Measurements from ENCODE around the gene RSL1D1. TPM values are rescaled to one million over a fixed set of nuclear protein-coding genes. Genes with fewer than 3 reads are reported as not detected.
A peak's percentile ranks its signal among the peaks of the same experiment; 100 is the strongest.

Gene RSL1D1
- total and polyA plus RNA-seq, 9 of the 15 experiments (the other 6 are each of a cell fraction or from before 2014, with no cell fraction given): 259 to 753 (median 373) TPM

- TF ChIP-seq MEIS2 (IDR thresholded peaks at IDR 0.05; ENCODE audit: partially characterized antibody) (peak; percentile 6), SRF (CRISPR knock-in tag; IDR thresholded peaks at IDR 0.05) (peak in 1 of 2 experiments; percentile 12; a peak in 1 of 4 replicates), RBFOX2 (IDR thresholded peaks at IDR 0.05; ENCODE audit: low read depth, low read length) (peak; percentile 79), ZBTB49 (CRISPR knock-in tag; IDR thresholded peaks at IDR 0.05; ENCODE audit: borderline replicate concordance) (no peak), HDAC6 (IDR thresholded peaks at IDR 0.05; ENCODE audit: low read depth, low read length) (no peak), HDAC2 (IDR thresholded peaks at IDR 0.05) (peak; percentile 26; the same call in 1 of the 2 replicates), RBM14 (IDR thresholded peaks at IDR 0.05; ENCODE audit: borderline replicate concordance, insufficient read depth, low read depth, low read length) (0 out of 2 replicates have a peak, but pooled peaks have one; percentile 49), E2F8 (IDR thresholded peaks at IDR 0.05; ENCODE audit: low read depth, partially characterized antibody) (no peak), PRMT5 (CRISPR knock-in tag; IDR thresholded peaks at IDR 0.05) (no peak), BHLHE40 (IDR thresholded peaks at IDR 0.05; ENCODE audit: low read length) (0 out of 2 replicates have a peak, but pooled peaks have one; percentile 14), HMGN3 (IDR thresholded peaks at IDR 0.05; ENCODE audit: borderline replicate concordance, extremely low read depth, insufficient read length, low read depth, low read length) (peak; percentile 35), SMAD4 (CRISPR knock-in tag; conservative IDR thresholded peaks at IDR 0.05) (0 out of 2 replicates have a peak, but pooled peaks have one; percentile 10), HLTF (IDR thresholded peaks at IDR 0.05) (no peak), ZNF253 (CRISPR knock-in tag; conservative IDR thresholded peaks at IDR 0.05) (no peak), FOXA3 (CRISPR knock-in tag; conservative IDR thresholded peaks at IDR 0.05 in 1 of 2, IDR thresholded peaks at IDR 0.05 in 1 of 2) (no peak), SPI1 (IDR thresholded peaks at IDR 0.05; ENCODE audit: borderline replicate concordance, low read depth, low read length) (no peak), VEZF1 (CRISPR knock-in tag; IDR thresholded peaks at IDR 0.05) (peak; percentile 100)
Observed at GRCh38 chr16:11796227-11797165, 54.8 kb downstream of the RSL1D1 start (continued).

Data from K562 (cell line).